A549 (cell line): ENCODE measurements around the gene ANKFN1. TPM values are rescaled to one million over a fixed set of nuclear protein-coding genes. Genes with fewer than 3 reads are reported as not detected.

Experiments
- ATAC-seq, 2 experiments: fragments of 200-7000 bp in 1 of 2; fragments of >200 bp in 1 of 2; cut with Nextera tagmentation in 1 of 2; cut with Tn5 transposase in 1 of 2; 3 replicates each; pipeline versions ENCODE4 v1.8.0 to v1.9.1; 2018 to 2020; ENCODE audit warnings: mild to moderate bottlenecking in 1 of 2, moderate library complexity in 1 of 2
- CTCF ChIA-PET: fragments of 300-600 bp; sonication (Branson Sonifier 250); formaldehyde crosslinking; extraction: SDS; loops from one replicate; lab custom pipeline; 2021; ENCODE audit warnings: antibody characterized with exemption, inconsistent platforms; lab: Yijun Ruan, JAX
- POLR2A ChIA-PET: fragments of 350-600 bp; formaldehyde crosslinking; extraction: SDS; loops from one replicate; lab custom pipeline; 2021; ENCODE audit warnings: antibody characterized with exemption, inconsistent platforms; lab: Yijun Ruan, JAX
- DNase-seq, 2 experiments: peaks; one replicate each; pipeline versions ENCODE4 v3.0.0 to v3.0.0-alpha.2; 2011 to 2016; ENCODE audit warnings: low read depth in 1 of 2, low spot score in 1 of 2
- FAIRE-seq: peaks from 2 replicates; lab custom pipeline; 2011; peaks lifted over from hg19 to GRCh38; lab: Jason Lieb, UNC
- H3K27ac ChIP-seq, 2 experiments: fragments of >200 bp; sonication (Bioruptor Twin); formaldehyde crosslinking; 3 replicates each; pipeline ENCODE4 v1.5.1; 2016 to 2017
- H3K4me1 ChIP-seq: fragments of >200 bp; sonication (Bioruptor Twin); formaldehyde crosslinking; 3 replicates; pipeline ENCODE4 v1.6.1; 2016
- H3K4me2 ChIP-seq: fragments of >200 bp; sonication (Bioruptor Twin); formaldehyde crosslinking; 3 replicates; pipeline ENCODE4 v1.6.1; 2016
- H3K4me3 ChIP-seq: fragments of >200 bp; sonication (Bioruptor Twin); formaldehyde crosslinking; 3 replicates; pipeline ENCODE4 v1.5.1; 2016
- H3K9me3 ChIP-seq: fragments of >200 bp; sonication (Bioruptor Twin); formaldehyde crosslinking; 3 replicates; pipeline ENCODE4 v1.6.1; 2016
- CHD4 ChIP-seq: fragments of 200-600 bp; sonication (generic); IDR thresholded peaks from 2 replicates; pipeline ENCODE4 v1.6.1; 2016; ENCODE audit warnings: antibody characterized with exemption, mild to moderate bottlenecking, borderline replicate concordance
- FOSL2 ChIP-seq, 2 experiments: fragments of 450-650 bp in 1 of 2; fragments of >200 bp in 1 of 2; sonication (Bioruptor Twin) in 1 of 2; formaldehyde crosslinking; IDR thresholded peaks; 2 replicates each; pipeline versions ENCODE4 v1.5.0 to v1.6.1; 2016 to 2020; ENCODE audit warnings: mild to moderate bottlenecking in 1 of 2, moderate library complexity in 1 of 2
- GATA3 ChIP-seq: IDR thresholded peaks from 2 replicates; pipeline ENCODE4 v1.6.1; 2012; ENCODE audit warnings: borderline replicate concordance
- HEYL ChIP-seq: fragments of 250-450 bp; sonication (Bioruptor Pico); IDR thresholded peaks from 2 replicates; pipeline ENCODE4 v1.8.0; 2021; ENCODE audit warnings: mild to moderate bottlenecking, moderate library complexity
- JUN ChIP-seq, 2 experiments: fragments of >200 bp; sonication (Bioruptor Twin); formaldehyde crosslinking; IDR thresholded peaks; 2 replicates in 1 of 2; 3 replicates in 1 of 2; pipeline ENCODE4 v1.6.1; 2016 to 2017
- KDM1A ChIP-seq: fragments of 200-600 bp; sonication (generic); IDR thresholded peaks from 2 replicates; pipeline ENCODE4 v1.6.1; 2016; ENCODE audit warnings: low read depth, mild to moderate bottlenecking
- MAFK ChIP-seq: fragments of 450-650 bp; IDR thresholded peaks from 2 replicates; pipeline ENCODE4 v1.6.1; 2014; ENCODE audit not compliant: partially characterized antibody
- NFE2L2 ChIP-seq: fragments of 150-350 bp; conservative IDR thresholded peaks from 2 replicates; pipeline ENCODE4 v1.6.1; 2014; ENCODE audit warnings: low read length
- RAD21 ChIP-seq, 2 experiments: fragments of >200 bp in 1 of 2; sonication (Bioruptor Twin) in 1 of 2; formaldehyde crosslinking in 1 of 2; IDR thresholded peaks in 1 of 2; conservative IDR thresholded peaks in 1 of 2; 2 replicates in 1 of 2; 3 replicates in 1 of 2; pipeline ENCODE4 v1.6.1; 2012 to 2018; ENCODE audit warnings: inconsistent platforms in 1 of 2
- RFX5 ChIP-seq: fragments of 450-650 bp; IDR thresholded peaks from 2 replicates; pipeline ENCODE4 v1.7.1; 2014; ENCODE audit warnings: antibody characterized with exemption, mild to moderate bottlenecking, moderate library complexity
- SREBF2 ChIP-seq: fragments of 450-650 bp; IDR thresholded peaks from 2 replicates; pipeline ENCODE4 v1.6.1; 2014; ENCODE audit warnings: mild to moderate bottlenecking, moderate library complexity
- TP53 ChIP-seq: fragments of 250-450 bp; sonication (Bioruptor Pico); IDR thresholded peaks from 2 replicates; pipeline ENCODE4 v1.5.0; 2021; ENCODE audit warnings: mild to moderate bottlenecking, moderate library complexity
- ZFP36 ChIP-seq: fragments of 450-650 bp; IDR thresholded peaks from 2 replicates; pipeline ENCODE4 v1.6.1; 2014; ENCODE audit warnings: borderline replicate concordance; ENCODE audit not compliant: partially characterized antibody
- WGBS: methylation state at CpG from one replicate; pipeline ENCODE4 v1.1.6; 2017; ENCODE audit errors: missing lambda C conversion rate; 5-methylcytosine and 5-hydroxymethylcytosine counted together
- polyA plus RNA-seq, 4 experiments: library from polyadenylated mRNA; depleted of rRNA in 3 of 4; stranded (reverse); fragments of >200 nt; fragmentation: RNase III in 1 of 4; extraction: RNeasy Plus Mini Kit Qiagen cat#74134 plus additional on column Dnase treatment in 1 of 4; gene quantifications; 2 replicates in 3 of 4; 3 replicates in 1 of 4; pipeline ENCODE4 v1.2.3, GENCODE V29; 2011 to 2017
- TF ChIP-seq, protein P1 (sequence below): fragments of 150-350 bp; IDR thresholded peaks from 2 replicates; pipeline ENCODE4 v1.6.1; 2014; ENCODE audit warnings: low read depth, mild to moderate bottlenecking, low read length
- TF ChIP-seq, protein P2 (sequence below): IDR thresholded peaks from 2 replicates; pipeline ENCODE4 v1.6.1; 2012
- TF ChIP-seq, protein P3 (sequence below): fragments of 450-650 bp; IDR thresholded peaks from 2 replicates; pipeline ENCODE4 v1.6.1; 2014; ENCODE audit warnings: antibody characterized with exemption
- TF ChIP-seq, protein P4 (sequence below): IDR thresholded peaks from 2 replicates; pipeline ENCODE4 v1.6.1; 2012
- TF ChIP-seq, protein P5 (sequence below): fragments of 250-450 bp; sonication (Bioruptor Pico); IDR thresholded peaks from 2 replicates; pipeline ENCODE4 v1.5.0; 2021; ENCODE audit warnings: mild to moderate bottlenecking, moderate library complexity, borderline replicate concordance

Gene ANKFN1
- polyA plus RNA-seq, 2 of the 4 experiments (the other 2 are of a cell fraction) = 0.37 TPM; not detected in 1

DNA sequence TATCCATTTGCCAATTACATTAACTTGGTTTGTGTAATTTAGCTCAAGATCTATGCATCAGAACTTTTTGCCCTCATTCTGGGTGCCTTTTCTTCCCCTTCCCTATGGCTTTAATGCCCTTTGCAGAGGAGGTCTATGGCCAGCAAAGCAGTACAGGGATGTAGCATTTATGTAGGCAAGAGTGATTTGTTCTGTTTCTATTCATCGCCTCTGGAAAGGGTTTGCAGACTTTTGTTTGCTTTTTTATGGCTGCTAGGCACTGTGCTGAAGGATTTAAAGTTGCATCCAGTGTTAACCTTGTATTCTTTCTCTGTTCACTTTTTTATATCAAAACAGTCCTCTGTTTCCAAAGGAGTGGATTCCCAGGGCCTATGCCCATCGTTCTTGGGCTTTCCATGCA lies 78.0 kb downstream of the ANKFN1 start:
- no peak overlapping the region for H3K27ac ChIP-seq
- H3K4me1 ChIP-seq = no peaks in the 10 kb centered on the region
- ChIA-PET CTCF (interaction anchor here (1.9 kb wide), 1 partner anchor 89 kb away, joined by 7 read pairs; no protein-coding TSS in a partner anchor), POLR2A (no interaction called here)
- 17% methylated on average over 2 of the region's 2 CpGs for WGBS
- no peaks in the 10 kb centered on the region for H3K9me3 ChIP-seq
- H3K4me2 ChIP-seq = no peak overlapping the region
- DNase-seq = no peak
- TF ChIP-seq RFX5 (no peak), KDM1A (no peak), HEYL (CRISPR knock-in tag) (no peak), JUN (IDR thresholded peaks at IDR 0.05) (no peak), ZFP36 (no peak)
- TF ChIP-seq, protein P1, sequence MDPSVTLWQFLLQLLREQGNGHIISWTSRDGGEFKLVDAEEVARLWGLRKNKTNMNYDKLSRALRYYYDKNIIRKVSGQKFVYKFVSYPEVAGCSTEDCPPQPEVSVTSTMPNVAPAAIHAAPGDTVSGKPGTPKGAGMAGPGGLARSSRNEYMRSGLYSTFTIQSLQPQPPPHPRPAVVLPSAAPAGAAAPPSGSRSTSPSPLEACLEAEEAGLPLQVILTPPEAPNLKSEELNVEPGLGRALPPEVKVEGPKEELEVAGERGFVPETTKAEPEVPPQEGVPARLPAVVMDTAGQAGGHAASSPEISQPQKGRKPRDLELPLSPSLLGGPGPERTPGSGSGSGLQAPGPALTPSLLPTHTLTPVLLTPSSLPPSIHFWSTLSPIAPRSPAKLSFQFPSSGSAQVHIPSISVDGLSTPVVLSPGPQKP = no peak
- TF ChIP-seq, protein P2, sequence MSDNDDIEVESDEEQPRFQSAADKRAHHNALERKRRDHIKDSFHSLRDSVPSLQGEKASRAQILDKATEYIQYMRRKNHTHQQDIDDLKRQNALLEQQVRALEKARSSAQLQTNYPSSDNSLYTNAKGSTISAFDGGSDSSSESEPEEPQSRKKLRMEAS = no peak
- no peak for ATAC-seq
- H3K4me3 ChIP-seq = no peak overlapping the region
- FAIRE-seq = no peak

DNA sequence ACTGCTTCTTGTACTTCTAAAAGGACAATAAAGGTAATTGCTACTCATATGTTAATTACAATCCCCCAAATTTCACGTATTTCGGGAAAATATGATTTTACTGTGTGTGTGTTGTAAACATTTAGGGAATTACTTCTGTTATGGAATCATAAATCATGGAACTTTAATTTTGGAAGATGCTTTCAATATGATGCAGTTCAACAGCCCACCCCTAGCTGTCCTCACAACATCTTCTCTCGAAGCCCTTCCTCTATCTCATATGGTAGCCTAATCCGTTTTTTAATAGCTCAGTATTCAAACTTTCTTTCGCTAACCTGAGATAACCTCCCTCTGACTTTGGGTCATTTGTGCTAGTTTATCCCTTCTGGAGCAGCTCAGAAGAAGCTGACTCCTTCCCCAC lies 78.4 kb downstream of the ANKFN1 start:
- 18% methylated on average over 5 of the region's 5 CpGs for WGBS
- H3K27ac ChIP-seq = no peak overlapping the region
- CTCF ChIA-PET = interaction anchor here (1.9 kb wide), 1 partner anchor 89 kb away, joined by 7 read pairs; no protein-coding TSS in a partner anchor
- H3K4me3 ChIP-seq = no peak overlapping the region
- H3K4me1 ChIP-seq = no peaks in the 10 kb centered on the region
- POLR2A ChIA-PET = no interaction called here
- no peaks in the 10 kb centered on the region for H3K9me3 ChIP-seq
- no peak overlapping the region for H3K4me2 ChIP-seq
- ATAC-seq (peak in 1 of 2 experiments; percentile 57; a peak in 2 of 6 replicates), FAIRE-seq (peak; percentile 36), DNase-seq (no peak)
- no peak for TF ChIP-seq JUN (IDR thresholded peaks at IDR 0.05)
- no peak for TF ChIP-seq CHD4
- no peak for TF ChIP-seq MAFK
- TF ChIP-seq FOSL2 (IDR thresholded peaks at IDR 0.05) = no peak
- TF ChIP-seq FOSL2 (CRISPR knock-in tag; IDR thresholded peaks at IDR 0.05) = no peak
- TF ChIP-seq, protein P3, sequence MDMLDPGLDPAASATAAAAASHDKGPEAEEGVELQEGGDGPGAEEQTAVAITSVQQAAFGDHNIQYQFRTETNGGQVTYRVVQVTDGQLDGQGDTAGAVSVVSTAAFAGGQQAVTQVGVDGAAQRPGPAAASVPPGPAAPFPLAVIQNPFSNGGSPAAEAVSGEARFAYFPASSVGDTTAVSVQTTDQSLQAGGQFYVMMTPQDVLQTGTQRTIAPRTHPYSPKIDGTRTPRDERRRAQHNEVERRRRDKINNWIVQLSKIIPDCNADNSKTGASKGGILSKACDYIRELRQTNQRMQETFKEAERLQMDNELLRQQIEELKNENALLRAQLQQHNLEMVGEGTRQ = no peak
- 0 out of 5 replicates have a peak, but pooled peaks of 1 of the 2 experiments have one; percentile 11 for TF ChIP-seq RAD21 (conservative IDR thresholded peaks at IDR 0.05 in 1 of 2, IDR thresholded peaks at IDR 0.05 in 1 of 2)

DNA sequence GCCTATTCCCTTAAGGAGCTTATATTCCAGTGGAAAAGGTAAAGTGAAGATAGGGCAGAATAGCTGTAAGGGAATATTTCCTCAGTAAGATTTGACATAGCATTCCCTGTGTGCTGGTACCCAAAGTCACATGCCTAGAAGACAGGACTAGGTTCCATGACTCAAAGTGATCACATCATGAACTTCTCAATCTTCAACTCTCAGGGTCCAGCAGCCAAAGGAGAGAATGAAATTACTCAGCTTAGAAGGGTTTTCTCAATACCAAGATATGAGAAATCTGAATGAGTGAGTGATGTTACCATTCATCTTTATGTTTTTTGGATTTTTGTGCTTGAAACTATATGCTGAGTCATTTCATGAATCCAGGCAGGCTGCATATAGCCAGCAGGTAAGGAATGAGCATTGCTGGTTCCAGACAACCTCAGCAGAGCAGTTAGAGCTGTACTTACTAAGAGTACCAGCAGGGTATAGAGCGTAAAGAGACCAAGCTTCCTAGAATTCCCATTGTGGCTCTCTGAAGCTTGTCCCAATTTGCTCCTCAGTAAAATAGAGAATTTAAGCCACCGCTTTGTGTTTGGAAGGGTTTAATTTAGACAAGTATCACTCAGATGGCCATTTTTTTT lies 91.1 kb downstream of the ANKFN1 start:
- H3K4me3 ChIP-seq = no peak overlapping the region
- 0 out of 6 replicates have a peak, but pooled peaks of 1 of the 2 experiments have one; percentile 30 for ATAC-seq
- ChIA-PET CTCF (no interaction called here), POLR2A (no interaction called here)
- H3K4me1 ChIP-seq = no peaks in the 10 kb centered on the region
- no peaks in the 10 kb centered on the region for H3K9me3 ChIP-seq
- no peak for FAIRE-seq
- H3K27ac ChIP-seq = no peak overlapping the region
- no peak overlapping the region for H3K4me2 ChIP-seq
- WGBS = 79% methylated on average over 2 of the region's 2 CpGs
- DNase-seq = no peak
- TF ChIP-seq NFE2L2 (0 out of 2 replicates have a peak, but pooled peaks have one; percentile 40), CHD4 (no peak), TP53 (no peak), SREBF2 (no peak), MAFK (peak; percentile 48), GATA3 (no peak)
- TF ChIP-seq, protein P4, sequence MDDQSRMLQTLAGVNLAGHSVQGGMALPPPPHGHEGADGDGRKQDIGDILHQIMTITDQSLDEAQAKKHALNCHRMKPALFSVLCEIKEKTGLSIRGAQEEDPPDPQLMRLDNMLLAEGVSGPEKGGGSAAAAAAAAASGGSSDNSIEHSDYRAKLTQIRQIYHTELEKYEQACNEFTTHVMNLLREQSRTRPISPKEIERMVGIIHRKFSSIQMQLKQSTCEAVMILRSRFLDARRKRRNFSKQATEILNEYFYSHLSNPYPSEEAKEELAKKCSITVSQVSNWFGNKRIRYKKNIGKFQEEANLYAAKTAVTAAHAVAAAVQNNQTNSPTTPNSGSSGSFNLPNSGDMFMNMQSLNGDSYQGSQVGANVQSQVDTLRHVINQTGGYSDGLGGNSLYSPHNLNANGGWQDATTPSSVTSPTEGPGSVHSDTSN = no peak
- TF ChIP-seq, protein P1 = no peak
- TF ChIP-seq, protein P5, sequence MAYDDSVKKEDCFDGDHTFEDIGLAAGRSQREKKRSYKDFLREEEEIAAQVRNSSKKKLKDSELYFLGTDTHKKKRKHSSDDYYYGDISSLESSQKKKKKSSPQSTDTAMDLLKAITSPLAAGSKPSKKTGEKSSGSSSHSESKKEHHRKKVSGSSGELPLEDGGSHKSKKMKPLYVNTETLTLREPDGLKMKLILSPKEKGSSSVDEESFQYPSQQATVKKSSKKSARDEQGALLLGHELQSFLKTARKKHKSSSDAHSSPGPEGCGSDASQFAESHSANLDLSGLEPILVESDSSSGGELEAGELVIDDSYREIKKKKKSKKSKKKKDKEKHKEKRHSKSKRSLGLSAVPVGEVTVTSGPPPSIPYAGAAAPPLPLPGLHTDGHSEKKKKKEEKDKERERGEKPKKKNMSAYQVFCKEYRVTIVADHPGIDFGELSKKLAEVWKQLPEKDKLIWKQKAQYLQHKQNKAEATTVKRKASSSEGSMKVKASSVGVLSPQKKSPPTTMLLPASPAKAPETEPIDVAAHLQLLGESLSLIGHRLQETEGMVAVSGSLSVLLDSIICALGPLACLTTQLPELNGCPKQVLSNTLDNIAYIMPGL = no peak
